GM23338 (cell line): Measurements from ENCODE around the gene CLSTN2. TPM values are rescaled to one million over a fixed set of nuclear protein-coding genes. Genes with fewer than 3 reads are reported as not detected.

Experiments used
- ATAC-seq: fragments of 200-7000 bp; cut with Tn5 transposase; 3 replicates; pipeline ENCODE4 v1.9.1; 2020
- DNase-seq: peaks from one replicate; pipeline ENCODE4 v3.0.0-alpha.2; 2015; ENCODE audit warnings: low spot score
- H2AFZ ChIP-seq: fragments of 200-600 bp; sonication (generic); 2 replicates; pipeline ENCODE4 v1.8.0; 2016; ENCODE audit warnings: antibody characterized with exemption, mild to moderate bottlenecking, moderate library complexity
- H3F3A ChIP-seq: fragments of 200-600 bp; sonication (generic); replicated peaks from 2 replicates; pipeline ENCODE4 v1.8.0; 2017; ENCODE audit warnings: antibody characterized with exemption, mixed run types, low read depth
- H3K27ac ChIP-seq: fragments of 200-600 bp; sonication (generic); 2 replicates; pipeline ENCODE4 v1.6.1; 2016; ENCODE audit warnings: low read depth
- H3K27me3 ChIP-seq: fragments of 200-600 bp; sonication (generic); 2 replicates; pipeline ENCODE4 v1.8.0; 2016; ENCODE audit warnings: mild to moderate bottlenecking, mixed run types, moderate library complexity; ENCODE audit not compliant: insufficient read depth
- H3K36me3 ChIP-seq: fragments of 200-600 bp; sonication (generic); 2 replicates; pipeline ENCODE4 v1.8.0; 2016; ENCODE audit warnings: mild to moderate bottlenecking; ENCODE audit not compliant: insufficient read depth
- H3K4me1 ChIP-seq: fragments of 200-600 bp; sonication (generic); 2 replicates; pipeline ENCODE4 v1.8.0; 2016; ENCODE audit warnings: mild to moderate bottlenecking, moderate library complexity; ENCODE audit not compliant: insufficient read depth
- H3K4me2 ChIP-seq: fragments of 200-600 bp; sonication (generic); 2 replicates; pipeline ENCODE4 v1.7.1; 2017; ENCODE audit warnings: mixed run types
- H3K4me3 ChIP-seq: fragments of 200-600 bp; sonication (generic); 2 replicates; pipeline ENCODE4 v1.6.1; 2016; ENCODE audit warnings: mixed run types
- H3K79me2 ChIP-seq: fragments of 200-600 bp; sonication (generic); replicated peaks from 2 replicates; pipeline ENCODE4 v1.8.0; 2017; ENCODE audit warnings: mild to moderate bottlenecking; ENCODE audit not compliant: insufficient read depth
- H3K9me2 ChIP-seq: fragments of 200-600 bp; sonication (generic); 2 replicates; pipeline ENCODE4 v1.8.0; 2017; ENCODE audit not compliant: insufficient read depth
- H4K20me1 ChIP-seq: fragments of 200-600 bp; sonication (generic); replicated peaks from 2 replicates; pipeline ENCODE4 v1.8.0; 2017; ENCODE audit warnings: mild to moderate bottlenecking; ENCODE audit not compliant: insufficient read depth
- H3K27ac Mint-ChIP-seq: 2 replicates; pipeline ENCODE4 v1.8.0; 2020; ENCODE audit warnings: inconsistent platforms, mild to moderate bottlenecking, moderate library complexity, mixed read lengths
- H3K27me3 Mint-ChIP-seq: 3 replicates; pipeline ENCODE4 v1.8.0; 2022; ENCODE audit warnings: low read depth, mild to moderate bottlenecking, moderate library complexity, mixed read lengths, inconsistent platforms; ENCODE audit not compliant: insufficient read depth, poor library complexity
- H3K36me3 Mint-ChIP-seq: 3 replicates; pipeline ENCODE4 v1.8.0; 2021; ENCODE audit warnings: low read depth, mild to moderate bottlenecking, inconsistent platforms, moderate library complexity, mixed read lengths
- H3K4me1 Mint-ChIP-seq: 3 replicates; pipeline ENCODE4 v1.8.0; 2020; ENCODE audit warnings: mild to moderate bottlenecking, inconsistent platforms, mixed read lengths
- H3K4me3 Mint-ChIP-seq: 3 replicates; pipeline ENCODE4 v1.8.0; 2021; ENCODE audit warnings: moderate library complexity, mild to moderate bottlenecking, inconsistent platforms, mixed read lengths
- H3K9me3 Mint-ChIP-seq: 3 replicates; pipeline ENCODE4 v1.8.0; 2020; ENCODE audit warnings: moderate library complexity, mild to moderate bottlenecking, inconsistent platforms, mixed read lengths
- CREB1 ChIP-seq: fragments of 250-450 bp; sonication (Bioruptor Pico); IDR thresholded peaks from 2 replicates; pipeline ENCODE4 v1.5.0; 2020; ENCODE audit warnings: low read depth, mild to moderate bottlenecking, moderate library complexity
- CTCF ChIP-seq, 2 experiments: fragments of 200-600 bp in 1 of 2; sonication (generic) in 1 of 2; conservative IDR thresholded peaks; 2 replicates each; pipeline versions ENCODE4 v1.5.1 to v1.6.1; 2016 to 2017; ENCODE audit warnings: antibody characterized with exemption in 2 of 2, low read depth in 2 of 2, mild to moderate bottlenecking in 2 of 2, moderate library complexity in 1 of 2
- ETS1 ChIP-seq: IDR thresholded peaks from 2 replicates; pipeline ENCODE4 v1.6.1; 2016; ENCODE audit warnings: antibody characterized with exemption
- EZH2 ChIP-seq: fragments of 200-600 bp; sonication (generic); IDR thresholded peaks from one replicate; pipeline ENCODE4 v1.8.0; 2017; ENCODE audit warnings: antibody characterized with exemption, mild to moderate bottlenecking, low read depth; ENCODE audit not compliant: unreplicated experiment
- EZH2phosphoT487 ChIP-seq: fragments of 200-600 bp; sonication (generic); IDR thresholded peaks from one replicate; pipeline ENCODE4 v1.8.1; 2018; ENCODE audit warnings: antibody characterized with exemption; ENCODE audit not compliant: unreplicated experiment
- JUNB ChIP-seq: IDR thresholded peaks from one replicate; pipeline ENCODE4 v1.6.1; 2016; ENCODE audit warnings: antibody characterized with exemption; ENCODE audit not compliant: unreplicated experiment
- NANOG ChIP-seq: IDR thresholded peaks from 2 replicates; pipeline ENCODE4 v1.6.1; 2016; ENCODE audit warnings: antibody characterized with exemption, borderline replicate concordance
- STAT1 ChIP-seq: IDR thresholded peaks from one replicate; pipeline ENCODE4 v1.6.1; 2016; ENCODE audit warnings: antibody characterized with exemption; ENCODE audit not compliant: unreplicated experiment
- ZNF114 ChIP-seq: fragments of 250-450 bp; sonication (Bioruptor Pico); IDR thresholded peaks from 2 replicates; pipeline ENCODE4 v1.5.0; 2020; ENCODE audit warnings: mild to moderate bottlenecking, moderate library complexity
- ZNF331 ChIP-seq: fragments of 250-450 bp; sonication (Bioruptor Pico); IDR thresholded peaks from 2 replicates; pipeline ENCODE4 v1.5.0; 2020; ENCODE audit warnings: low read depth, mild to moderate bottlenecking, moderate library complexity
- ZNF462 ChIP-seq: fragments of 250-450 bp; sonication (Bioruptor Pico); IDR thresholded peaks from 2 replicates; pipeline ENCODE4 v1.5.0; 2020; ENCODE audit warnings: mild to moderate bottlenecking, moderate library complexity
- polyA plus RNA-seq: library from polyadenylated mRNA; unstranded; fragments of >200 nt; fragmentation: Nextera tagmentation; extraction: Ambion mirVana; gene quantifications from 2 replicates; pipeline ENCODE4 v1.2.1, GENCODE V29; 2016
- total RNA-seq: library from RNA; depleted of rRNA; stranded (reverse); fragments of >200 nt; shearing (Covaris generic); gene quantifications from 2 replicates; pipeline ENCODE4 v1.2.3, GENCODE V29; 2014
- TF ChIP-seq, protein P1 (sequence below): IDR thresholded peaks from one replicate; pipeline ENCODE4 v1.6.1; 2018; ENCODE audit warnings: antibody characterized with exemption; ENCODE audit not compliant: unreplicated experiment

Gene CLSTN2
- total and polyA plus RNA-seq, 2 experiments from 2014 or later: 0.11 to 0.83 TPM

GRCh38 chr3:140532793-140533330 is 597.9 kb downstream of the CLSTN2 start (continued):
- no peak for TF ChIP-seq ETS1
- TF ChIP-seq CREB1: no peak
- no peak for TF ChIP-seq ZNF331 (CRISPR knock-in tag)

DNA sequence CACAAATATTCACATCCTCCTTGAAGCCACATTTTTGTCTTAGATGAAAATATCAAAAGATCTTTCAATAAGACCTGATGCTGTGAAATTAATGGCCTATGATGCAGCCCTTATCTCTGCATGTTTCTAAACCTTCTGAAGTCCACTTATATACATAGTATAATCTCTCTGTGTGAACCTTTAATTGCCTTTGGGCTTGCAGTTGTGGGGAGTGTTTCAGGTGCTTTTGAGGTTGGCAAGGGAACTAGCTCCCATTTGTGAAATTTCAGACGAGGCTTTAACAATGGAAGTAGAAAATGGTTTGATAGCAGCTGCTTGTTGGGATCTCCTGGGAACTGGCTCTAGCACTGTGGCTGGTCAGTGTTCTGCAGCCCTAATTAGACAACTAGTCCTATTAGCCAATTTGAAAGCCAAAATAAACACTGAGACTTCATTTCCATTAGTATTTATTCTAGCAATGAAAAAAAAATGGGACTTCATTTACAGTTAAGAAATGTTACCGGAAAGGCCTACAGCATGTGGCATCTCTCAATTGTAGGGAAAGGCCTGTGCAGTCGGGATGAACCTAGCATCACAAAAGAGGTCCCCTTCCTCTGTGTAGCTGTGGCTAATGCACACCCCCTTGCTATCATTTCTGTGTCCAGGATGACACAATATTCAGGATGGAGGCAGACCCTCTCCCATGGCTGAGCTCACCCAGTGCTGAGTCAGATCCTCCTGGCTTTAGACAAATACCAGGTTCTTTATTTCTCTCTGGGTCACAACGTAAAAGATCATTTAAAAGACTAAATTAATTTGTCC is 602.1 kb downstream of the CLSTN2 start:
- Histone ChIP-seq H3K4me1 (peaks cover 3% of the 10 kb centered on the region; the same call in 1 of the 2 replicates), H3K4me2 (no peak overlapping the region), H3K9me2 (no peaks in the 10 kb centered on the region), H3K79me2 (no peaks in the 10 kb centered on the region), H3K36me3 (no peaks in the 10 kb centered on the region), H3K4me3 (no peak overlapping the region), H3F3A (no peaks in the 10 kb centered on the region), H4K20me1 (no peaks in the 10 kb centered on the region), H2AFZ (no peak overlapping the region), H3K27ac (no peak overlapping the region), H3K27me3 (no peaks in the 10 kb centered on the region)
- no peaks in the 10 kb centered on the region; the same call in 2 of the 3 replicates for H3K4me1 Mint-ChIP-seq
- ATAC-seq: no peak
- no peak overlapping the region for H3K4me3 Mint-ChIP-seq
- H3K27me3 Mint-ChIP-seq: no peaks in the 10 kb centered on the region
- no peak for DNase-seq
- no peak overlapping the region for H3K27ac Mint-ChIP-seq
- H3K36me3 Mint-ChIP-seq: no peaks in the 10 kb centered on the region
- H3K9me3 Mint-ChIP-seq: no peaks in the 10 kb centered on the region
- TF ChIP-seq STAT1: no peak
- no peak for TF ChIP-seq JUNB
- TF ChIP-seq ZNF114 (CRISPR knock-in tag): no peak
- TF ChIP-seq EZH2phosphoT487: no peak
- no peak for TF ChIP-seq EZH2
- TF ChIP-seq ZNF462: no peak
- TF ChIP-seq NANOG: no peak
- no peak for TF ChIP-seq CTCF (conservative IDR thresholded peaks at IDR 0.05; ENCODE audit: low read depth in 2 of 2)
- TF ChIP-seq, protein P1, sequence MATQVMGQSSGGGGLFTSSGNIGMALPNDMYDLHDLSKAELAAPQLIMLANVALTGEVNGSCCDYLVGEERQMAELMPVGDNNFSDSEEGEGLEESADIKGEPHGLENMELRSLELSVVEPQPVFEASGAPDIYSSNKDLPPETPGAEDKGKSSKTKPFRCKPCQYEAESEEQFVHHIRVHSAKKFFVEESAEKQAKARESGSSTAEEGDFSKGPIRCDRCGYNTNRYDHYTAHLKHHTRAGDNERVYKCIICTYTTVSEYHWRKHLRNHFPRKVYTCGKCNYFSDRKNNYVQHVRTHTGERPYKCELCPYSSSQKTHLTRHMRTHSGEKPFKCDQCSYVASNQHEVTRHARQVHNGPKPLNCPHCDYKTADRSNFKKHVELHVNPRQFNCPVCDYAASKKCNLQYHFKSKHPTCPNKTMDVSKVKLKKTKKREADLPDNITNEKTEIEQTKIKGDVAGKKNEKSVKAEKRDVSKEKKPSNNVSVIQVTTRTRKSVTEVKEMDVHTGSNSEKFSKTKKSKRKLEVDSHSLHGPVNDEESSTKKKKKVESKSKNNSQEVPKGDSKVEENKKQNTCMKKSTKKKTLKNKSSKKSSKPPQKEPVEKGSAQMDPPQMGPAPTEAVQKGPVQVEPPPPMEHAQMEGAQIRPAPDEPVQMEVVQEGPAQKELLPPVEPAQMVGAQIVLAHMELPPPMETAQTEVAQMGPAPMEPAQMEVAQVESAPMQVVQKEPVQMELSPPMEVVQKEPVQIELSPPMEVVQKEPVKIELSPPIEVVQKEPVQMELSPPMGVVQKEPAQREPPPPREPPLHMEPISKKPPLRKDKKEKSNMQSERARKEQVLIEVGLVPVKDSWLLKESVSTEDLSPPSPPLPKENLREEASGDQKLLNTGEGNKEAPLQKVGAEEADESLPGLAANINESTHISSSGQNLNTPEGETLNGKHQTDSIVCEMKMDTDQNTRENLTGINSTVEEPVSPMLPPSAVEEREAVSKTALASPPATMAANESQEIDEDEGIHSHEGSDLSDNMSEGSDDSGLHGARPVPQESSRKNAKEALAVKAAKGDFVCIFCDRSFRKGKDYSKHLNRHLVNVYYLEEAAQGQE: no peak
